GM20000 (cell line): Measurements from ENCODE around the gene ARHGAP26.

Source experiments
- DNase-seq: peaks from one replicate; pipeline ENCODE4 v3.0.0; 2012; ENCODE audit warnings: low spot score
- CTCF ChIP-seq: IDR thresholded peaks from 2 replicates; pipeline ENCODE4 v1.5.1; 2012; ENCODE audit warnings: mild to moderate bottlenecking, control low read depth; ENCODE audit errors: extremely low read depth, missing control alignments

ARHGAP26 gene

GRCh38 chr5:143244000-143244736 is 474.0 kb downstream of the ARHGAP26 start:
- no peak for TF ChIP-seq CTCF
- DNase-seq, result no peak

- no peak for TF ChIP-seq CTCF
- DNase-seq, result no peak
These were observed 474.8 kb downstream of the ARHGAP26 start for GRCh38 chr5:143244990-143245389.

- no peak for DNase-seq
- TF ChIP-seq CTCF, result no peak
These were observed 475.9 kb downstream of the ARHGAP26 start for GRCh38 chr5:143245929-143246561.

GRCh38 chr5:143247134-143247815 is 477.1 kb downstream of the ARHGAP26 start:
- DNase-seq, result no peak
- TF ChIP-seq CTCF, result no peak

GRCh38 chr5:143248391-143248790 is 478.2 kb downstream of the ARHGAP26 start:
- TF ChIP-seq CTCF, result no peak
- DNase-seq, result no peak

GRCh38 chr5:143248822-143249579 is 478.8 kb downstream of the ARHGAP26 start:
- no peak for DNase-seq
- TF ChIP-seq CTCF, result no peak
